GM12872 (cell line): ENCODE results near the gene JAZF1.

Experiments used
- TF ChIP-seq, protein P1 (sequence below): IDR thresholded peaks from 3 replicates; pipeline ENCODE4 v1.5.1; 2011; ENCODE audit warnings: low read depth, mild to moderate bottlenecking, low read length, moderate library complexity; ENCODE audit not compliant: insufficient read depth

JAZF1 gene

DNA sequence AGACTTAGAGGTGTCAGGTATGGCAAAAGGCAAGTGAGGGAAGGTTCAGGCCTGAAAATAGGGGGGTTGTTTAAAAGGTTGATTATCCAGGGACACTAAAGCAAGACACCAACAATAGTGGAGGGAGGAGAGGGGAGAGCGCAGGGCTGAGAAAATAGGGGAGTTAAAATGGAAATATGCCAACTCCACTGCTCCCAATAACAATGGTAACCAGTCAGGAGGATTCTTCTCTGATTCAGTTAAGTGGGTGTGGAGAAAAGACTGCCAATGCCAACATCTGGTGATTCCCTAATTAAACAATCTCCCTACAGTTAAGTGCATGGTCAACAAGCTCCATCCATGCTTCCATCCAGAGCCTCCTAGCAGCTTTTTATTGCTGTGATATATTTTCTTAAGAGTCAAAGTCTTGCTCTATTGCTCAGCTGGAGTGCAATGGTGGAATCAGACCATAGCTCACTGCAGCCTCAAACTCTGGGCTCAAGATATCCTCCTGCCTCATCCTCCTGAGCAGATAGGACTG lies 183.3 kb downstream of the JAZF1 start:
- TF ChIP-seq, protein P1, sequence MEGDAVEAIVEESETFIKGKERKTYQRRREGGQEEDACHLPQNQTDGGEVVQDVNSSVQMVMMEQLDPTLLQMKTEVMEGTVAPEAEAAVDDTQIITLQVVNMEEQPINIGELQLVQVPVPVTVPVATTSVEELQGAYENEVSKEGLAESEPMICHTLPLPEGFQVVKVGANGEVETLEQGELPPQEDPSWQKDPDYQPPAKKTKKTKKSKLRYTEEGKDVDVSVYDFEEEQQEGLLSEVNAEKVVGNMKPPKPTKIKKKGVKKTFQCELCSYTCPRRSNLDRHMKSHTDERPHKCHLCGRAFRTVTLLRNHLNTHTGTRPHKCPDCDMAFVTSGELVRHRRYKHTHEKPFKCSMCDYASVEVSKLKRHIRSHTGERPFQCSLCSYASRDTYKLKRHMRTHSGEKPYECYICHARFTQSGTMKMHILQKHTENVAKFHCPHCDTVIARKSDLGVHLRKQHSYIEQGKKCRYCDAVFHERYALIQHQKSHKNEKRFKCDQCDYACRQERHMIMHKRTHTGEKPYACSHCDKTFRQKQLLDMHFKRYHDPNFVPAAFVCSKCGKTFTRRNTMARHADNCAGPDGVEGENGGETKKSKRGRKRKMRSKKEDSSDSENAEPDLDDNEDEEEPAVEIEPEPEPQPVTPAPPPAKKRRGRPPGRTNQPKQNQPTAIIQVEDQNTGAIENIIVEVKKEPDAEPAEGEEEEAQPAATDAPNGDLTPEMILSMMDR, result no peak

DNA sequence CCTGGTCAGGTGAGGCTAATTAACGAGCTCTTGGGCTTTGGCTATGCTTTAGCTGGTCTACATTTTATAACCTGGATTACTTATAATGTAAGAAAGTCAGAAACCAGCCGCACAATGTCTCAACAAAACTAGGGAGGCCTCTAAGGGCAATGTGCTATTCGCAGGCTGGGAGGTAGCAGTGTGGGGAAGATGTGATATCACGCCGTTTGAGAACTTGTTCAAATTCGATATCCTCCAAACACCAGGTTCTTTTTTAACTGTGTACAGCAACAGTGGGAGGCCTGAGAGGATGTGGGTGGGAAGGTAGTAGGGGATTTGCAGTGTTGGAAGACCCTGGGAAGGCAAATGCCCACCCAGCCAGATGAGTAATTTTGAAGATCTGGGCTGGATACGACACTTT lies 184.5 kb downstream of the JAZF1 start:
- TF ChIP-seq, protein P1, result no peak

- TF ChIP-seq, protein P1, result no peak
Observed at GRCh38 chr7:27995228-27995627, 185.4 kb downstream of the JAZF1 start.

DNA sequence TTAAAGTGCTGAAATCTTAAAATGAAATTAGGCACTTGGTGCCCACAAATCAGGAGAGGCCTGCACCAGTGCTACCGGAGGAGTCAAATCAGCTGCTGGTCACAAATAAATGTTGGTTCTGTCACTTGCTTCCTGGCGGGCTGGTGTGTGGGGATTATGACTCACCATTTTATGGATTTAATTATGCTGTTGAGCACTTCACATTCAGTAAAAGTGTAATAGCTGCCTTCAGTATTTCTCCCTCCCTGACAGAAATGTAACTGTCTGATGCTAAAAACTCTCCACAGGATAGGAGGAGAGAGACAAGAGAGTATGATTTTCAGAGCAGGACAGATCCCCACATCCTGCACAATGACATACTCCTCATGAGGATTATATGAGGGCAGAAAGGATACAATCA lies 186.0 kb downstream of the JAZF1 start:
- TF ChIP-seq, protein P1, result no peak

GRCh38 chr7:27992755-27993493 lies 187.7 kb downstream of the JAZF1 start:
- TF ChIP-seq, protein P1, result no peak

DNA sequence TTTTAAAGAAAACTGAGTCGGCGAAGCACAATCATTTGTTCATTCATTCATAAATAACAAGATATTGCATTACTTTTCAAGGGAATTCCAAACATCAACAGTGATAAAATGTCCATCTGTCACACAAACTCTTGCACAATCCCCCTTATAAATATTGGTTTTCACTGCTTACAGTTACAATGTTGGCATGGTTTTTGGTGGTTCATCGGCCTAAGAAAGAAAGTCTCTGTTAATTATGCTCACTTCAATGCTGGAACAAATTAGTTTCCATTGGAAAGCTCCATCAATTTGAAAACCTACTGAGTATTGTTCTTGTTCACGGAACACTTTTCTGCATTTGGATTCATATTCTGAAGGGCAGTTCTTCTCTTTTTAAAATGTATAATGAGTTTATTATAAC lies 188.5 kb downstream of the JAZF1 start:
- TF ChIP-seq, protein P1, result no peak

GRCh38 chr7:27991006-27991528 lies 189.5 kb downstream of the JAZF1 start:
- TF ChIP-seq, protein P1, result no peak
